Measurements from ENCODE around the gene PRKCQ.

Gene PRKCQ

DNA sequence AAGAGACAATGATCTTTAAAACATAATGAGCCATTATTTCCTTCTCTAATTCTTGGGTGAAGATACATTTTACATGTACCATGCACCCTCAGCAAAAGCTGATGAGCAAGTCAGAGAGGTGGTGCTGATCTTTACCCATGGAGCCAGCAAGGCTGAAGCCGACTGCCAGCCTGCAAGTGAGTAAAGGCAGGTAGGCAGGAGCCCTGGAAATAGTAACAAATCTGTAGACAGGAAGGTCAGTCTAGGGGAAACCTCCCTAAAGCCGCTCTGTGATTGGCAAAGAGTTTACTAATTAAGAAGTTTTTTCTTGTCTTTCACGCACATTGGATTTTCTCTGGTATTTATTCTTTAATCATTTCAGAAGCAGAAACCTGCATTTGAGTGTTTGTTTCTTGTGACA lies 67.9 kb downstream of the PRKCQ start:
- Histone ChIP-seq H3K9me3 (ENCODE audit: control insufficient read depth, low read length) (peaks cover 13% of the 10 kb centered on the region), H3K27ac (ENCODE audit: low read depth, low read length, severe bottlenecking) (no peak overlapping the region), H3K4me3 (ENCODE audit: extremely low read depth, insufficient read depth, low read length, poor library complexity, severe bottlenecking) (no peak overlapping the region), H3K4me1 (ENCODE audit: control insufficient read depth, insufficient read depth, low read length, poor library complexity, severe bottlenecking) (no peaks in the 10 kb centered on the region), H3K36me3 (ENCODE audit: control insufficient read depth, insufficient read depth, low read length) (no peaks in the 10 kb centered on the region)
- 91 to 93% methylated on average over 1 to 3 of the region's 3 CpGs for WGBS, 2 experiments (ENCODE audit: insufficient coverage in 2 of 2)

DNA sequence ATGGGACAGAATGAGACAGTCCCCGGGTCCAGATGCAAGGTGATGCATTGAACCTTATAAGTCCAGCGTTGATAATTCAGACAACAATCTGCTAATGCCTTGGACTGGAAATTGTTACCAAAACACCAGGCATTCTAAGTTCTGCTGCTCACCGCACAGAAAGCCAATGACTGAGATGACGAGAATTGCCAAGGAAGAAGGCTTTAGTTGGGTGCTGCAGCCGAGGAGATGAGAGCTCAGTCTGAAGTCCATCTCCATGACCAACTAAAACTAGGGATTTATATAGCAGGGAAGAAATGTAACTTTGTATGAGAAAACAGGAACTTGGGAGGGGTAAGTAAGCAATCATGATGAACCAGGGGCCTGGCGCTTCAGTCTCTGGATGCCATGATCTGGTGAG lies 68.7 kb downstream of the PRKCQ start:
- no peaks in the 10 kb centered on the region for H3K4me1 ChIP-seq (ENCODE audit: control insufficient read depth, insufficient read depth, low read length, poor library complexity, severe bottlenecking)
- H3K36me3 ChIP-seq (ENCODE audit: control insufficient read depth, insufficient read depth, low read length) = no peaks in the 10 kb centered on the region
- 91 to 96% methylated on average over 5 to 6 of the region's 6 CpGs for WGBS, 2 experiments (ENCODE audit: insufficient coverage in 2 of 2)
- H3K27ac ChIP-seq (ENCODE audit: low read depth, low read length, severe bottlenecking) = no peak overlapping the region
- peaks cover 13% of the 10 kb centered on the region for H3K9me3 ChIP-seq (ENCODE audit: control insufficient read depth, low read length)
- no peak overlapping the region for H3K4me3 ChIP-seq (ENCODE audit: extremely low read depth, insufficient read depth, low read length, poor library complexity, severe bottlenecking)

DNA sequence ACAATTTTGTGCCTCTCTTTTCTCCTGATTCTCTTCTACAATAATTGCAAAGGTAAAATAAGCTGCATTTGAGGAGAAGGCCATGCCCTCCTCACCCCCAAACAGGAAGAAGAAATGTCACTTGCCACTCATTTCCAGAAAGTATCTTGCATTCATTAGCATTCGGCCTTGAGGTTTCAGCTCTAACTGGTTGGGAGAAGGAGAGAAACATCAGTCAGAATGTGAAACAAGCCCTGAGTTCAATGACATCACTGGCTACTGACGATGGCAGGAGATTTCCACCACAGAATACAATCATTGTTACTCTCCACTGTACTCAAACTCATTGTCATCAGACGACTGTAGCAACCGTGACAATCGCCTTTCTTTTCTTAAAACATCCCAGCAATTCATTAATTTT lies 72.8 kb downstream of the PRKCQ start:
- peaks cover 13% of the 10 kb centered on the region for H3K9me3 ChIP-seq (ENCODE audit: control insufficient read depth, low read length)
- no peaks in the 10 kb centered on the region for H3K4me1 ChIP-seq (ENCODE audit: control insufficient read depth, insufficient read depth, low read length, poor library complexity, severe bottlenecking)
- no peak overlapping the region for H3K4me3 ChIP-seq (ENCODE audit: extremely low read depth, insufficient read depth, low read length, poor library complexity, severe bottlenecking)
- no peak overlapping the region for H3K27ac ChIP-seq (ENCODE audit: low read depth, low read length, severe bottlenecking)
- H3K36me3 ChIP-seq (ENCODE audit: control insufficient read depth, insufficient read depth, low read length) = no peaks in the 10 kb centered on the region
- 100% methylated on average over 2 of the region's 5 CpGs; no CpG with 5 or more reads in 1 of the 2 experiments for WGBS, 2 experiments (ENCODE audit: insufficient coverage in 2 of 2)

DNA sequence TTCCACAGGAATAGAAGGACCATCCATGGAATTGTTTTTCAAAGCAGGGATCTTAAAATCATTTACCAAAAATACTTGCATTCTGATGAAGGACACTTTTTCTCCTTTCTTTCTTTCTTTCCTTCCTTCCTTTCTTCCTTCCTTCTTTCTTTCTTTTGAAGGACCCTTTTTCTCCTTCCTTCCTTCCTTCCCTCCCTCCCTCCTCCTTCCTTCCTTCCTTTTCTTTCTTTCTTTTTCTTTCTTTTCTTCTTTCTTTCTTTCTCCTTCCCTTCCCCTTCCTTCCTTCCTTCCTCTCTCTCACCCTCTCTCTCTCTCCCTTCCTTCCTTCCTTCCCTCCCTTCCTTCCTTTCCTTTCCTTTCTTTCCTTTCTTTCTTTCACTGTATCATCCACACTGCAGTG lies 74.8 kb downstream of the PRKCQ start:
- no peak overlapping the region for H3K4me3 ChIP-seq (ENCODE audit: extremely low read depth, insufficient read depth, low read length, poor library complexity, severe bottlenecking)
- no peaks in the 10 kb centered on the region for H3K36me3 ChIP-seq (ENCODE audit: control insufficient read depth, insufficient read depth, low read length)
- H3K4me1 ChIP-seq (ENCODE audit: control insufficient read depth, insufficient read depth, low read length, poor library complexity, severe bottlenecking) = no peaks in the 10 kb centered on the region
- H3K27ac ChIP-seq (ENCODE audit: low read depth, low read length, severe bottlenecking) = no peak overlapping the region
- H3K9me3 ChIP-seq (ENCODE audit: control insufficient read depth, low read length) = no peaks in the 10 kb centered on the region

DNA sequence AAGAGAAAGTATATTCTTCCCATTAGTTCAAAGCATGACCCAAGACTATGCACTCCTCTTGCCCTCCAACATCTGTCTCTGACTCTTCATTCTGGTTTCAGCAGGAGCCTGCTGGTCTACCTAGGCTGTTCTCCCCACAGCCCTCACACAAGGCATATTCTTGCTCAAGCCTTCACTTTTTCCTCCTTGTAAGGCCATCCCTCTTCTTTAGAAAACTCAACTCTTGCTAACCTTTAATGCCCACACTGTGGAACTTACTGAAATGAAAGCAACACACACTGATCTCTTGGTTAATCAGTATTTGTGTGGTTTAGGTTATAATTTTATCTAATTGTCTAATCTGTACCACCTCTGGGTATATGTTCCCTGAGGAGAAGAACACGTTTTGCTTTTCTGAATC lies 75.8 kb downstream of the PRKCQ start:
- no peak overlapping the region for H3K4me3 ChIP-seq (ENCODE audit: extremely low read depth, insufficient read depth, low read length, poor library complexity, severe bottlenecking)
- H3K36me3 ChIP-seq (ENCODE audit: control insufficient read depth, insufficient read depth, low read length) = no peaks in the 10 kb centered on the region
- no CpG with 5 or more reads among the region's 1 CpG for WGBS, 2 experiments (ENCODE audit: insufficient coverage in 2 of 2)
- no peak overlapping the region for H3K27ac ChIP-seq (ENCODE audit: low read depth, low read length, severe bottlenecking)
- H3K9me3 ChIP-seq (ENCODE audit: control insufficient read depth, low read length) = no peaks in the 10 kb centered on the region
- no peaks in the 10 kb centered on the region for H3K4me1 ChIP-seq (ENCODE audit: control insufficient read depth, insufficient read depth, low read length, poor library complexity, severe bottlenecking)

DNA sequence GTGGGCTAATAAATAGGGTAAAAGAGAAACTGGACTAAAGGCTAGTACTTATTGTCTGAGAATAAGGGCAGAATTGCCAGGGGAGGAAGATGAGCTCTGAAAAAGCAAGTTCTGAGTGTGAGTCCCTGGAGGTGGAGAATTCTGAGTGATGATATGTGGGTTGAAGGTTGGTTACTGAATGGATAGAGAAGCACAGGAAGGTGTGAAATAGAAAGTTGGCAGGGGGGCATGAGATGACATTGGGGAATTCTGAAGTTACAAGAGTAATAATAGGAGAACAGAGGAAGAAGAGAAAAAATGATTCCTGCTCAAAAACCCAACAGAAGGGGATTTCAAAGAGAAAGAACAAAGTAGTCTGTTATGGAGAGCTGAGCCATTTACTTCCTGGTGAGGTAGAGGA lies 76.9 kb downstream of the PRKCQ start:
- Histone ChIP-seq H3K4me1 (ENCODE audit: control insufficient read depth, insufficient read depth, low read length, poor library complexity, severe bottlenecking) (no peaks in the 10 kb centered on the region), H3K27ac (ENCODE audit: low read depth, low read length, severe bottlenecking) (no peak overlapping the region), H3K36me3 (ENCODE audit: control insufficient read depth, insufficient read depth, low read length) (no peaks in the 10 kb centered on the region), H3K9me3 (ENCODE audit: control insufficient read depth, low read length) (no peaks in the 10 kb centered on the region), H3K4me3 (ENCODE audit: extremely low read depth, insufficient read depth, low read length, poor library complexity, severe bottlenecking) (no peak overlapping the region)

DNA sequence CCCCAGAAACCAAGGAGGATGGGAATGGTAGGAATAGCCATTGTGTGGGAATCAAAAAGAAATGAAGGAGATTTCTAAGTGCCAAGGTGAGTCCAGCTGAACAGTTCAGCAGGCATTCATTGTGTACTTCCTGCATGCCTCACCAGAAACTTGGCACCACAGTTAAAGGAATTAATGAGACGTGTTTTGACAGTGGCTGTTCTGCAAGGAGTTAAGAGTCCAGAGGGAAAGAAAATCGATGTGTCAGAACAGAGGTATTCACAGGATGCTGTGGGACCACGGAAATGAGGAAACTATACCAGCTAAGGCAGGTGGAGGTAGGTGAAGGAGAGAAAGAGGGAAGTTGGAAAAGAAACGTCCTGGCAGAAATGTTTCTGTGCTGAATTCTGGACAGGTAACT lies 78.1 kb downstream of the PRKCQ start:
- Histone ChIP-seq H3K4me3 (ENCODE audit: extremely low read depth, insufficient read depth, low read length, poor library complexity, severe bottlenecking) (no peak overlapping the region), H3K27ac (ENCODE audit: low read depth, low read length, severe bottlenecking) (no peak overlapping the region), H3K36me3 (ENCODE audit: control insufficient read depth, insufficient read depth, low read length) (no peaks in the 10 kb centered on the region), H3K9me3 (ENCODE audit: control insufficient read depth, low read length) (no peaks in the 10 kb centered on the region), H3K4me1 (ENCODE audit: control insufficient read depth, insufficient read depth, low read length, poor library complexity, severe bottlenecking) (no peaks in the 10 kb centered on the region)
- WGBS, 2 experiments (ENCODE audit: insufficient coverage in 2 of 2) = 90 to 92% methylated on average over 4 of the region's 4 CpGs

DNA sequence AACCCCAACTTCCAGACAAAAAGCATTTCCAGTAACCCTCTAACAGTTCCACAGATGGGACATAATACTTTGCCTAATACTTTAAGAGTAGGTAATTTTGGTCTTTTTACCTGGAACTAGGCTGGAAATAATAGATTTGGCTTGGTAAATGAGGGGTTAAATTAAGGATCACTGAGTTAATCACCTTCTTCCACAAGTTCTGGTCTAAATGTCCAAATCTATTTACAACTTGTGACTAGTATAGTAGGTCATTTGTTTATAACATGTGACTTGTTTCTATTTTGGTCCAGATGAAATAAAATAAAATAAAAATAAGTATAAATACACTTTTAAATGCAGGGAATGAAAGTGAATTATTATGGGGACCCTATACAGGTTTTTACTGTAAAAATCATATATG lies 80.1 kb downstream of the PRKCQ start:
- H3K4me1 ChIP-seq (ENCODE audit: control insufficient read depth, insufficient read depth, low read length, poor library complexity, severe bottlenecking) = no peaks in the 10 kb centered on the region
- H3K27ac ChIP-seq (ENCODE audit: low read depth, low read length, severe bottlenecking) = no peak overlapping the region
- no peaks in the 10 kb centered on the region for H3K36me3 ChIP-seq (ENCODE audit: control insufficient read depth, insufficient read depth, low read length)
- no peaks in the 10 kb centered on the region for H3K9me3 ChIP-seq (ENCODE audit: control insufficient read depth, low read length)
- H3K4me3 ChIP-seq (ENCODE audit: extremely low read depth, insufficient read depth, low read length, poor library complexity, severe bottlenecking) = no peak overlapping the region

DNA sequence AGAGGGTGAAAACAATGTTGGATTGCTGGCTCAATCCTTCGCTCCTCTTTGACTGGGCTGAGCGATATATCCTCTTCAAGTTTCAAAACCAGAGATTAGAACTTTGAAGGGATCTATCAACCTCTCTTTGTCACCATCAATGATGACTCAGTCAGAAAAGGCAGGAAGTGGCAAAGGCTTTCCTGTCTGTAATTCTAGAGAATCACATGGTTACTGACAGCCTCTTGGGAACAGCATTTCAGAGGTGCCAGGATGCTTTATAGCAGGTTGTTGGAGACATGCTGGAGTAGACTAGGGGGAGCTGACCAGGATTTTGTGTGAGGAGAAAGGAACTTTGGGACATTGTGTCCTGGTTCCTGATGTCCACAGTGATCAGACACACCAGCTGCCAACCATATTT lies 81.3 kb downstream of the PRKCQ start:
- Histone ChIP-seq H3K4me1 (ENCODE audit: control insufficient read depth, insufficient read depth, low read length, poor library complexity, severe bottlenecking) (peaks cover 3% of the 10 kb centered on the region), H3K4me3 (ENCODE audit: extremely low read depth, insufficient read depth, low read length, poor library complexity, severe bottlenecking) (no peak overlapping the region), H3K36me3 (ENCODE audit: control insufficient read depth, insufficient read depth, low read length) (no peaks in the 10 kb centered on the region), H3K9me3 (ENCODE audit: control insufficient read depth, low read length) (no peaks in the 10 kb centered on the region), H3K27ac (ENCODE audit: low read depth, low read length, severe bottlenecking) (no peak overlapping the region)
- WGBS, 2 experiments (ENCODE audit: insufficient coverage in 2 of 2) = 100% methylated on average over 1 of the region's 2 CpGs; no CpG with 5 or more reads in 1 of the 2 experiments

DNA sequence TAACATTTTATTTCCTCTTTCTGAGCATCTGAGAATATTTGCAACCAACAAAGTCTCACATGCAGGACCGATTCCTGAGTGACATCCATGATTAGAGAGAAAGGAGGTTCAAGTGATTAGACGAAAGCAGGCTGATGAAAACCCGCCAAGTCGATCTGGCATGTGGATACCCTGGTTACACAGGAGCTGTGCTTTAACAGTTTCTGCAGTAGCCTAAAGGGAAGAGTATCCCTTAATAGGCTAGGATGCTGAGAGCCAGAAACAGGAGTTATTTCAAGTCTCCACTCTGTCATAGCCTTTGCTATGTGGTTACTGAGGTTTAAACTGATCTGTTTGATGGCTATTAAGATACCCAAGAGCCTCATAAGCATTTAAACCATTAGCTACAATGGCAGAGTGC lies 82.5 kb downstream of the PRKCQ start:
- H3K27ac ChIP-seq (ENCODE audit: low read depth, low read length, severe bottlenecking) = no peak overlapping the region
- H3K9me3 ChIP-seq (ENCODE audit: control insufficient read depth, low read length) = no peaks in the 10 kb centered on the region
- H3K36me3 ChIP-seq (ENCODE audit: control insufficient read depth, insufficient read depth, low read length) = no peaks in the 10 kb centered on the region
- H3K4me1 ChIP-seq (ENCODE audit: control insufficient read depth, insufficient read depth, low read length, poor library complexity, severe bottlenecking) = peaks cover 7% of the 10 kb centered on the region
- 92 to 97% methylated on average over 4 of the region's 4 CpGs for WGBS, 2 experiments (ENCODE audit: insufficient coverage in 2 of 2)
- no peak overlapping the region for H3K4me3 ChIP-seq (ENCODE audit: extremely low read depth, insufficient read depth, low read length, poor library complexity, severe bottlenecking)

DNA sequence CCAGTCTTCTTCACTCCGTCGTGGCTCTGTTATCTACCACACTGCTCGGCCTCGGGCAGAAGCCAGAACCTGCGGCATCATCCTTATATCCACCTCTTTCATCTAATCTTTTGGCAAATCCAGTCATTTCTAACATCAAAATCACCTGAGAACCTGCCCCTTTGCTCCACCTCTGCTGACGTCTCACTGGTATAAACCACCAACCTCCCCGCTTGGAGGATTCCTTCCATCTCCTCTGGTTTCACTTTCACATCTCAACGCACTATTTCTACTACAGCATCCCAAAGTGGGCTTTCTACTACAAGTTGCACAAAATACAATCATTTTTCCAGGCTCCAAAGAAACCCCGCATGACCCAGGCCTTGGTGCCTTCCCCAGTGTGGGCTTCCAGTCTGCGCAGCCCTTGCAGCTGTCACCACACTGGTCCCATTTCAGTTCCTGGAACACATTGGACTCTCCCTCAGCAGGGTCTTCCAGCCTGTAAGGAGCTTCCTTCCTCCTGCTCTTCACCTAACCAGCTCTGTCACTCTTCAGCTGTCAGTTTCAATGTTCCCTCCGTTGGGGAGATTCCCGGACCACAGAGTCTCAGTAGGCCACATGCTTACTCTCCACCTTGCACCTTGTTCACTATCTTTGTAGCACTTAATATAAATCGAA lies 85.0 kb downstream of the PRKCQ start:
- 88 to 95% methylated on average over 11 to 12 of the region's 13 CpGs for WGBS, 2 experiments (ENCODE audit: insufficient coverage in 2 of 2)
- H3K36me3 ChIP-seq (ENCODE audit: control insufficient read depth, insufficient read depth, low read length) = no peaks in the 10 kb centered on the region
- H3K27ac ChIP-seq (ENCODE audit: low read depth, low read length, severe bottlenecking) = no peak overlapping the region
- no peak overlapping the region for H3K4me3 ChIP-seq (ENCODE audit: extremely low read depth, insufficient read depth, low read length, poor library complexity, severe bottlenecking)
- peaks cover 7% of the 10 kb centered on the region for H3K4me1 ChIP-seq (ENCODE audit: control insufficient read depth, insufficient read depth, low read length, poor library complexity, severe bottlenecking)
- no peaks in the 10 kb centered on the region for H3K9me3 ChIP-seq (ENCODE audit: control insufficient read depth, low read length)

Data from mesodermal cell (in vitro differentiated cells).